Thoracic aorta (tissue), 2 donors: Measurements from ENCODE around the gene NRG4. TPM values are rescaled to one million over a fixed set of nuclear protein-coding genes. Genes with fewer than 3 reads are reported as not detected.

Source experiments
- ATAC-seq: fragments of 150-250 bp; one replicate; pipeline ENCODE4 v1.8.0; 2017; ENCODE audit warnings: low read depth; ENCODE audit not compliant: insufficient number of reproducible peaks, low FRiP score
- DNase-seq: peaks from one replicate; pipeline ENCODE4 v3.0.0-alpha.2; 2020; ENCODE audit warnings: low spot score
- H3K27ac ChIP-seq, 2 donors: fragments of 200-600 bp; sonication (generic); 1 replicate in 1 of 2; 2 replicates in 1 of 2; pipeline ENCODE4 v1.5.1; 2016; ENCODE audit warnings: mild to moderate bottlenecking in 2 of 2, moderate library complexity in 2 of 2
- H3K27me3 ChIP-seq: fragments of 200-600 bp; sonication (generic); replicated peaks from 2 replicates; pipeline ENCODE4 v1.6.0; 2016; ENCODE audit warnings: mild to moderate bottlenecking; ENCODE audit not compliant: insufficient read depth
- H3K36me3 ChIP-seq: fragments of 200-600 bp; sonication (generic); one replicate; pipeline ENCODE4 v1.5.1; 2016
- H3K4me1 ChIP-seq, 2 donors: fragments of 200-600 bp; sonication (generic); 1 replicate in 1 of 2; 2 replicates in 1 of 2; pipeline versions ENCODE4 v1.5.1 to v1.6.0; 2016; ENCODE audit warnings: low read depth in 2 of 2, mild to moderate bottlenecking in 1 of 2; ENCODE audit not compliant: control insufficient read depth in 1 of 2
- H3K4me3 ChIP-seq: fragments of 200-600 bp; sonication (generic); 2 replicates; pipeline ENCODE4 v1.5.1; 2016; ENCODE audit warnings: mild to moderate bottlenecking
- H3K9me3 ChIP-seq: fragments of 200-600 bp; sonication (generic); 2 replicates; pipeline ENCODE4 v1.5.1; 2016
- total RNA-seq, 2 donors: library from RNA; depleted of rRNA; stranded (reverse); fragments of >200 nt; gene quantifications; one replicate each; pipeline versions ENCODE4 v1.1.0 to v1.2.3, GENCODE V29; 2016
- TF ChIP-seq, protein P1 (sequence below): fragments of 200-600 bp; sonication (generic); IDR thresholded peaks from one replicate; pipeline ENCODE4 v1.5.1; 2019; ENCODE audit warnings: antibody characterized with exemption

The NRG4 gene
- total RNA-seq, 2 donors from 2014 or later = not detected

- Histone ChIP-seq H3K36me3 (peaks cover 5% of the 10 kb centered on the region), H3K27ac (no peak overlapping the region), H3K27me3 (no peaks in the 10 kb centered on the region), H3K9me3 (no peaks in the 10 kb centered on the region), H3K4me1 (peaks cover 4 to 18% of the 10 kb centered on the region in 2 donors), H3K4me3 (no peak overlapping the region)
- no peak for ATAC-seq
- TF ChIP-seq, protein P1, sequence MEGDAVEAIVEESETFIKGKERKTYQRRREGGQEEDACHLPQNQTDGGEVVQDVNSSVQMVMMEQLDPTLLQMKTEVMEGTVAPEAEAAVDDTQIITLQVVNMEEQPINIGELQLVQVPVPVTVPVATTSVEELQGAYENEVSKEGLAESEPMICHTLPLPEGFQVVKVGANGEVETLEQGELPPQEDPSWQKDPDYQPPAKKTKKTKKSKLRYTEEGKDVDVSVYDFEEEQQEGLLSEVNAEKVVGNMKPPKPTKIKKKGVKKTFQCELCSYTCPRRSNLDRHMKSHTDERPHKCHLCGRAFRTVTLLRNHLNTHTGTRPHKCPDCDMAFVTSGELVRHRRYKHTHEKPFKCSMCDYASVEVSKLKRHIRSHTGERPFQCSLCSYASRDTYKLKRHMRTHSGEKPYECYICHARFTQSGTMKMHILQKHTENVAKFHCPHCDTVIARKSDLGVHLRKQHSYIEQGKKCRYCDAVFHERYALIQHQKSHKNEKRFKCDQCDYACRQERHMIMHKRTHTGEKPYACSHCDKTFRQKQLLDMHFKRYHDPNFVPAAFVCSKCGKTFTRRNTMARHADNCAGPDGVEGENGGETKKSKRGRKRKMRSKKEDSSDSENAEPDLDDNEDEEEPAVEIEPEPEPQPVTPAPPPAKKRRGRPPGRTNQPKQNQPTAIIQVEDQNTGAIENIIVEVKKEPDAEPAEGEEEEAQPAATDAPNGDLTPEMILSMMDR = no peak
- no peak for DNase-seq
These were observed 107.0 kb downstream of the NRG4 start for GRCh38 chr15:75905231-75905630.

GRCh38 chr15:75903331-75904239 is 108.6 kb downstream of the NRG4 start, which contains the start of gene FBXO22:
Gene FBXO22 (plus strand): TSS chr15:75903878. CDS start chr15:75903964, 86 bp downstream.
- Histone ChIP-seq H3K4me3 (peak within 1 kb of the TSS; percentile 86), H3K9me3 (no peaks in the 10 kb centered on the region), H3K4me1 (peaks cover 4 to 18% of the 10 kb centered on the region in 2 donors), H3K27me3 (no peaks in the 10 kb centered on the region), H3K27ac (peak within 1 kb of the TSS; percentile 27 to 77), H3K36me3 (no peaks in the 10 kb centered on the region)
- TF ChIP-seq, protein P1 = no peak
- peak; percentile 80 for ATAC-seq
- DNase-seq = peak; percentile 66

DNA sequence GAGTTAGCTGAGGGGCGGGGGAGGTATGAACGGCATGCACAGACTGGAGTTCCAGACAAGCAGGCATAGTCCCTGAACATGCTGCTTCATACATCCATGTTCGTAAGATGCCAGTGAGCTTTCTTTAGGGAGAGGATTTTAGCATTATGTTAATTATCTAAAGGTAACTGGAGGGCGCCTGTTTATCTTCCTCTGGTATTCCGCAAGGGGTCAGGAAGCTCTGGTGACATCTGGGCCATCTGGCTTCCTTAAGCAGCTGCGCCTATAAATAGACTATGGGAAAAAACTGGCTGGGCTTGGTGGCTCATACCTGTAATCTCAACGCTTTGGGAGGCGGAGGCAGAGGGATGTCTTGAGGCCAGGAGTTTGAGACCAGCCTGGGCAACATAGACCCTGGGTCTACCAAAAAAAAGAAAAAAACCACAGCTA is 110.1 kb downstream of the NRG4 start:
- no peaks in the 10 kb centered on the region for H3K9me3 ChIP-seq
- no peaks in the 10 kb centered on the region for H3K27me3 ChIP-seq
- H3K36me3 ChIP-seq = no peaks in the 10 kb centered on the region
- TF ChIP-seq, protein P1 = no peak
- H3K27ac ChIP-seq = no peak overlapping the region
- DNase-seq (no peak), ATAC-seq (no peak)
- no peak overlapping the region for H3K4me3 ChIP-seq
- H3K4me1 ChIP-seq = peaks cover 4 to 18% of the 10 kb centered on the region in 2 donors

DNA sequence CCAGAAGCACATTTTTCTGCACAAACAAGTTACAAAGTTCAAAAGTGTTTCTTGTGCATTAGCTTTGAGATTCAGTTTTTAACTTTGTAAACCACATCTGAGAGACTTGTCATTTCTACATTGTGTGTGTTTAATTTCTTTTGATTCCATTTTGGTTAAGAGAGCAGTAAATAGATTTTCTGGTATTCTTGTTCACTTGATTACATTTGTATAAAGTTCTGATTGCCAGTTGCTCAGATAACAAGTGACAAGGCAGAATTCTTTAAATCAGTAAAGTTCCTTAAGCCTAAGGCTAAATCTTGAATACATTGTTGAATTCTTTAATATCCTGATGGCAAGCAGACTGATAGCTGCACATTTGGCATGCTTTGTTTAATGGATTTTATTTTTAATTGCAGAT is 111.6 kb downstream of the NRG4 start:
- no peaks in the 10 kb centered on the region for H3K27me3 ChIP-seq
- DNase-seq = no peak
- H3K9me3 ChIP-seq = no peaks in the 10 kb centered on the region
- no peaks in the 10 kb centered on the region for H3K36me3 ChIP-seq
- no peak for ATAC-seq
- TF ChIP-seq, protein P1 = no peak
- no peak overlapping the region for H3K4me3 ChIP-seq
- no peak overlapping the region for H3K27ac ChIP-seq
- peaks cover 4 to 14% of the 10 kb centered on the region in 2 donors for H3K4me1 ChIP-seq

GRCh38 chr15:75895731-75896130 is 116.5 kb downstream of the NRG4 start:
- ATAC-seq = no peak
- Histone ChIP-seq H3K4me3 (no peak overlapping the region), H3K4me1 (peaks cover 0 to 4% of the 10 kb centered on the region in 2 donors), H3K36me3 (no peaks in the 10 kb centered on the region), H3K27me3 (no peaks in the 10 kb centered on the region), H3K9me3 (no peaks in the 10 kb centered on the region), H3K27ac (no peak overlapping the region)
- TF ChIP-seq, protein P1 = no peak
- no peak for DNase-seq
